Mononuclear cell (primary cell): ENCODE data around the gene TCF12. TPM values are rescaled to one million over a fixed set of nuclear protein-coding genes. Genes with fewer than 3 reads are reported as not detected.
"Not testable (repeated sequence)": the region's sequence is repeated elsewhere in the genome, so short reads cannot be mapped to it uniquely, and the experiment has no call there.

Experiments used
- H3K27me3 ChIP-seq: 2 replicates; pipeline ENCODE4 v1.6.0; 2011; ENCODE audit warnings: low read length, control low read depth; ENCODE audit not compliant: insufficient read depth
- H3K4me1 ChIP-seq: 2 replicates; pipeline ENCODE4 v1.5.1; 2011; ENCODE audit warnings: mild to moderate bottlenecking, low read length, control low read depth; ENCODE audit not compliant: insufficient read depth
- H3K4me3 ChIP-seq: 2 replicates; pipeline ENCODE4 v1.5.1; 2011; ENCODE audit warnings: mild to moderate bottlenecking, low read length, moderate library complexity
- H3K9me3 ChIP-seq: 2 replicates; pipeline ENCODE4 v1.5.1; 2011; ENCODE audit warnings: low read depth, mild to moderate bottlenecking, control low read depth, low read length
- total RNA-seq: library from RNA; depleted of rRNA; stranded (reverse); fragments of >200 nt; gene quantifications from one replicate; pipeline ENCODE4 v1.2.3, GENCODE V29; 2012

Gene TCF12
- total RNA-seq, 1 donor = 45.8 TPM

DNA sequence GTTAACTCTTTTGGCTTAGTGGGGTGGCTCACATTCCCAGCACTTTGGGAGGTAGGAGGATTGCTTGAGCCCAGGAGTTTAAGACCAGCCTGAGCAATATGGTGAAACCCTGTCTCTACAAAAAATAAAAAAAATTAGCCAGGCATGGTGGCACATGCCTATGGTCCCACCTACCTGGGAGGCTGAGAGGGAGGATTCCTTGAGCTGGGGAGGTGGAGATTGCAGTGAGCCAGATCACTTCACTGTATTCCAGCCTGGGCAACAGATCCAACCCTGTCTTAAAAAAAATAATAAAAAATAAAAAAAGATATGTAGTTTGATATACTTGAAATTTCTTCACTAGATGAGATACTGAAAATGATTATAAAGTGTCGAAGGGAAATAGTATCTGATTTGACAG lies 178.8 kb downstream of the TCF12 start:
- Histone ChIP-seq H3K27me3 (no peaks in the 10 kb centered on the region), H3K4me3 (no peak overlapping the region), H3K9me3 (no peaks in the 10 kb centered on the region), H3K4me1 (peaks cover 13% of the 10 kb centered on the region)

DNA sequence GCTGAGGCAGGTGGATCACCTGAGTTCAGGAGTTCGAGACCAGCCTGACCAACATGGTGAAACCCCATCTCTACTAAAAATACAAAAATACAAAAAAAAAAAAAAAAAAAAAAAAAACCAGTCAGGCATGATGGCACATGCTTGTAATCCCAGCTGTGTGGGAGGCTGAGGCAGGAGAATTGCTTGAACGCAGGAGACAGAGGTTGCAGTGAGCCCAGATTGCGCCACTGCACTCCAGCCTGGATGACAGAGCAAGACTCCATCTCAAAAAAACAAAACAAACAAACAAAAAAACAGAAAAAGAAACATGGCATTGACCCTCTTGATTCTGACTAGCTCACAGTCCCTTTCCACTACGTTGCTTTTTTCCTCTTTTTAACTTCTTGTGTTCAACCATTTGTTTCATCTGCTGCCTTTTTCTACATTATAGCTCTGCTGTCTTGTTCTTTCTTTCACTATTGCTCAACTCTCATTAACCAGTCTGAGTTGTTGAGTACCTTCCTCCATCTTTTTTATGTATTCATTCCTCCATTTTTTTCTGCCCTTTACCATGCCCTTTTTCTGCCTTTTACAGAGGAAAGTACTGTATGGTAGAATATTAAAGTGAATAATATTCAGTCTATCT lies 179.6 kb downstream of the TCF12 start:
- H3K9me3 ChIP-seq, H3K27me3 ChIP-seq, H3K4me3 ChIP-seq: not testable (repeated sequence)
- H3K4me1 ChIP-seq = peaks cover 13% of the 10 kb centered on the region

DNA sequence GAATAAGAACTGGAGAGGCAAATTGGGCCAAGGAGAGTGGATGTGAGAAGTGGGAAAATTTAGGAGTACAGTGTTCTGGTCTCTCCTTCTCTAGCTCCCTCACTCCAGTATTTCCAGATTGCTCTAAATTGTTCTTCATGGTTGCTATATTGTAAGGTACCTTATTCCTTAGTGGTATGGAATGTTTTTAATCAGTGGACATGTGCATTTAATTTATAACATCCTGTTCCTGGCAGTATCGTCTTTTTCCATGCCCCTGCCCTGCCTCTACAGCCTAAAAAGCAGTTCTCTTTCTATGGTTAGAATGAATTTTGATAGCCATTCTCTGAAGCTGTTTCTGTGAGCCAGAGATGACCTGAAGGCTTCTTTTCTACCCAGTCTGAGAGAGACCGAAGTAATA lies 180.5 kb downstream of the TCF12 start:
- no peaks in the 10 kb centered on the region for H3K27me3 ChIP-seq
- H3K9me3 ChIP-seq = no peaks in the 10 kb centered on the region
- H3K4me3 ChIP-seq = no peak overlapping the region
- peaks cover 13% of the 10 kb centered on the region for H3K4me1 ChIP-seq

DNA sequence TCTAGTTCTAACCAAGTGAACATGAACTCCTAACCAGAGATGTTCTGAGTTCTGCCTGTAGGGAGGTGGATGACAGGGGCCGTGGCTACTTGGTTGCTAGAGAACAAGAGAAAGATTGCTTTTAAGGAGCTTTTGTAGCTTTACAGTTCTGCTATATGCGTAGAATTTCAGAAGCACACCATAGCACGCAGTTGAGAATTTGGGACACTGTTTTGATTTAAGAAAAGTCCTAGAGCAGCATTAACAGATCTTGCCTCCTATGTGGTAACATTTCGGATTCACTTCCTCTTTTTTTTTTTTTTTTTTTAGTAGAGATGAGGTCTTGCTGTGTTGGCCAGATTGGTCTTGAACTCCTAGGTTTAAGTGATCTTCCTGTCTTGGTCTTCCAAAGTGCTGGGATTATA lies 181.7 kb downstream of the TCF12 start:
- no peak overlapping the region for H3K4me3 ChIP-seq
- H3K4me1 ChIP-seq = peaks cover 13% of the 10 kb centered on the region
- no peaks in the 10 kb centered on the region for H3K27me3 ChIP-seq
- H3K9me3 ChIP-seq = no peaks in the 10 kb centered on the region

DNA sequence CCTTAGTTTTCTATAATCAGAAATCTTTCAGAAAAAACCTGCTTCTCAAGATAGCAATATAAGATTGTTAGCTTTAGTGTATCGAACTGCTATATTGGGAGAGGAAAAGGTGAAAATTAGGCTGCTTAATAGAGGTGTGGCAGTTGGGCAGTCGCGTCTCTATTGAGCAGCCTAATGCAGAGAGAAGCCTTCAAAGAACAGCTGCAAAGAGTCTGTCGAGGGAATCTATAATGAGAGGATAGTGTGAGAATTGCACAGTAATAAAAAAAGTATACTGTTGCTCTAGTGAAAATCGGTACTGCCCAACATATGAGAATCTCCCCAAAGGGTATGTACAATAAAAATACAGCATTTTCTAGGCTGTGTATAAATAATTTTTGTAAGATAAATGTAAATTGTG lies 184.4 kb downstream of the TCF12 start:
- Histone ChIP-seq H3K4me1 (peaks cover 11% of the 10 kb centered on the region), H3K9me3 (no peaks in the 10 kb centered on the region), H3K4me3 (no peak overlapping the region), H3K27me3 (no peaks in the 10 kb centered on the region)

DNA sequence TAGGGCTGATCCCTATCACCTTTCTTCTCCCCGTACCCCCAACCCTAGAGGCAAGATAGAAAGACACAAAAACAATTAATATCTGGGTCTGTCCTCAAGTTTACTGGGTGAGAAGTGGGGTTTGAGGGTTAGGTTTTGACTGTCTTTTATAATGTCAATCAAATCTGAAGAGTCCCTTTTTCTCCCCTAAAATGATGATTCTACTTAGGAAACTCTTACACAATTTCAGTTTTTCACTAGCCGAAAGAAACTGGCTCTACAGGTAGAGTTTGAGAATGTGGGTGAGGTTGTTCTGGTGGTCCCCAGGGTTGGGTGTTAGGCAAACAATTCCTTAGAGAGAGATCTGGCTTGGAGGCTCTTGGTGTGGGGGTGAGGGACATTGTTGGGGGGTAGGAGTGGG lies 189.9 kb downstream of the TCF12 start:
- Histone ChIP-seq H3K27me3 (no peaks in the 10 kb centered on the region), H3K4me1 (no peaks in the 10 kb centered on the region), H3K9me3 (no peaks in the 10 kb centered on the region), H3K4me3 (no peak overlapping the region)

DNA sequence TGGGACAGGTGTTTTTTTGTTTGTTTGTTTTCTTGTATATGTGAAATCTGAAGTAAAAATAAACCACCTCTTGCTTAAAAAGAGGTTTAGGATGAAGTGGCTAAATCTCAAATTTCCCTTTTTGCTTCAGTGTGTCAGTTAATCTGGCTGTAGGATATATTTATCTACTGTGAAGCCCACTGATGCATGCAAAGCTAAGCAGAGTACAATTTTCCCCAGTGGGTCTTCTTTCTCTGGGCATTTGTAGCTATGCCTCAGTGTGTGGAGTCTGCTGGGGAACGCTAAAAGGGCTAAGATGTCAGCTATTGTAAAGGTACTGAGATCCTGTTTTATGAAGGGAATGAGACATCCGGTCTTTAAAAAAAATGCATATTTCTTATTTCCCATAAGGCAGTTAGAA lies 190.6 kb downstream of the TCF12 start:
- Histone ChIP-seq H3K4me3 (no peak overlapping the region), H3K27me3 (no peaks in the 10 kb centered on the region), H3K9me3 (no peaks in the 10 kb centered on the region), H3K4me1 (no peaks in the 10 kb centered on the region)

DNA sequence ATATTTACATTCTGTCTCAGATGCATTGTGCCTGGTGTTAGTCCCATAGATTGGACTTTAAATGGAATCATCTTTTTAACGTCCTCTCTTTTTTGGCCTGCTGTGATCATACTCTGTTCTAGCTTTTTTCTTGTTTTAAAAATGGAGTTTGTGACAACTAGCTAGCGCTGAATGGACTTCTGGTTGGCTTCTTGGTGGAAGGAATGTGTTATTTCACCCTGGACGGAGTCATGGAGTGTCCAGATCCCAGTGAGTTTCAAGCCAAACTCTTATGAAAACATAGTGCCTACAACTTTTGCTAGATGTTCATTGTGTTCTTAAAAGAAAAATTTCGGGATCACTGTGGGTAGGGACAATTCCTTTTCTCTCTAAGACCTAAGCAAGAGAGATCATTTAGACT lies 192.6 kb downstream of the TCF12 start:
- Histone ChIP-seq H3K9me3 (no peaks in the 10 kb centered on the region), H3K27me3 (no peaks in the 10 kb centered on the region)

DNA sequence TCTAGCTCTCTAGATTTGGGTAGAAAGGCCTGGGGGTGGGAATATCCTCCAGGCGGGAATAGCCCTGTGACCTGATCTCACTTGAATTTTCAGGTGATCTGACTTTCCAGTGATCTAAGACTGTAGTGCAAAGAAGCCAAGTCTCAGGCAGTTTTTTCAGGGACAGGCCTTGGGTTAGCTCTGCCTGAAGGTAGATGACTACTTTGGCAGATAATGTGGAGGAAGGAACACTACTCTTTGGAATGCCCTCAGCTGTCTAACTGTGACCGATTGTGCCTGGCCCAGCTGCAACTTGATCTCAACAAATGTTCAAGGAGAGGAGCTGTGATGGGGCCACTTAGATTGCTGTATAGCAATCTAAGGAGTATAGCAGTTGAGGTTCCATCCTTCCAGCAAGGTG lies 193.7 kb downstream of the TCF12 start:
- H3K9me3 ChIP-seq = no peaks in the 10 kb centered on the region
- H3K27me3 ChIP-seq = no peaks in the 10 kb centered on the region
- H3K4me1 ChIP-seq = peaks cover 4% of the 10 kb centered on the region
- H3K4me3 ChIP-seq = no peak overlapping the region

More for the DNA sequence above, 192.6 kb downstream of the TCF12 start:
- Histone ChIP-seq H3K4me3 (no peak overlapping the region), H3K4me1 (peaks cover 4% of the 10 kb centered on the region)

DNA sequence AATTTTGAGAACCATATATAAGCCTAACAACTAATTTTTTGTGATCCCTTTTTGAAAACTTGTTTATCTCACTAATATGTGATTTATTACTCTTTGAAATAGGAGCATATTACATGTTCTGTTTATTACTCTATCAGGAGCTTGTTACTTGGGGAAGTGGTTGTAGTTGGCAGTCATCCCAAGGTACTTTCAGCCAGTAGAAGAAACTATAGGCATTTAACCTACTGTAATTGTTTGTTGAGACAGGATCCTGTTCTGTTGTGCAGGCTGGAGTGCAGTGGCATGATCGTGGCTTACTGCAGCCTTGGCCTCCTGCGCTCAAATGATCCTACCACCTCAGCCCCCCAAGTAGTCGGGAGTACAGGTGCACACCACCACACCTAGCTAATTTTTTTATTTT lies 195.6 kb downstream of the TCF12 start:
- no peak overlapping the region for H3K4me3 ChIP-seq
- peaks cover 4% of the 10 kb centered on the region for H3K4me1 ChIP-seq
- H3K9me3 ChIP-seq = no peaks in the 10 kb centered on the region
- no peaks in the 10 kb centered on the region for H3K27me3 ChIP-seq

DNA sequence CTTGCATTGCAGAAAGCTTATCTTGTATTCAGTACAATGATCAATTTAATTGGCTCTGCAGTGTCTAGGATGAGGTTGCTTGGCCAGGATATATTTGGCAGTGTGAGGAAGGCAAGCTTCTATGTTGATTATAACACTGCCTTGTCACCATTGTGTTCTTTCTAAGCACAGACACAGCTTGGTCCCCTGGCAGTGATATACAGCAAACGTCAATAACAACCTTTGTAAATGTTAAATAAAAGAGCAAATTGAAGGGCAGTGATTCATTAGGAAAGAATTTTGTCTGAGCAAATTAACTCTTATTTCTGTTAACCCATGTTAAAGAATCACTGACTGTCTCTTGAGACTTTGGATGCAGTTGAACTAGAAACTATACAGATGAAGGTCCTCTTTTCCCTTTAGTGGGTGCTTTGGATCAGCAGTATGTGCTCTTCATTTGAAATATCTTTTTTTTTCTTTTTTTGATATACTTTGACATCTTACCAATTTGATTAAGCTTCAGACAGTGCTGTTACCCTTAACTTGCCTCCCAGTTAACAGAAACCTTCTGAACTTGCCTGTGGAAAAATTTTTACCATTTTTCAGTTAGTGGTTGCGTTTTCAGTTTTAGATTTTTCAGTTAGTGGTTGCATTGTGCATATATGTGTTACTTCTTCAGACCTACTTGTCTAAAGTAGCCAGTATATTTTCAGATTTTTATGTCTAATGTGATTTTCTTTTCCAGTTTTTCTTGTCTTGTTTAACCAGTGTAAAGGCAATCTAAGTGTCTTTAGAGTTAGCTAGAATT lies 199.8 kb downstream of the TCF12 start:
- H3K27me3 ChIP-seq = no peaks in the 10 kb centered on the region
- H3K4me3 ChIP-seq = no peak overlapping the region
- H3K4me1 ChIP-seq = peaks cover 4% of the 10 kb centered on the region
- H3K9me3 ChIP-seq = no peaks in the 10 kb centered on the region

DNA sequence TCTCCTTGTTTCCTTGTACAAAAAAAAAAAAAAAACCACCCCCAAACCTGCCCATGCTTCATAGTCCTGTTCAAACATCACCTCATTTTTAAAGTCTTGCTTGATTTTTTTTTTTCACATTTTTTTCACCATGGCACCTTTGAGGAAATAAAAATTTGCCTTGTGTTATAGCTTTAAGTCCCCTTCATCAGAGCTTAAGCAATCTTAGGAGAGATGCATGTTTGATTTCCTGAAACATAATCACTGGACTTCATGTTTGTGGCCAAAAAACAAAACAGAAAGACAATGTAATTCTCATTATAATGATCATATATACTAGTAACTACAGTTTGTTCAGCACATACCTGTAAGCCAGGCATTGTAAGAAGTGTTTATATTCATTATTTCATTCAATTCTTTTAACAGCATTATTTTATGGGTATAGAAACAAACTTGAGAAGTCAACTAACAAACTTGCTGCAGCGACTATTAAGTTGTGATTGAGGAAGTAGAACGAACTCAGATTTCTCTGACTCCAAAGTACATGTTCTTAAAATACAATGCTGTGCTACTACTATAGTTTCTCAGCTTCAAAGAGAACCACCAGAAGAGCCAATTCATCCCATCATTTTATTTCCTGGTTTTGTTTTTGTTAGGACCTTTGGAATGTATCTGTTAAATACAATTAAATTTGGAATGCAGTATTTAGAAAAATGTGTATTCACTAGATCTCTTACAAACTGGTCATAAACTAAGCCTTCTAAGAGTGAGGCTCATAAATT lies 203.8 kb downstream of the TCF12 start:
- no peaks in the 10 kb centered on the region for H3K9me3 ChIP-seq
- no peaks in the 10 kb centered on the region for H3K27me3 ChIP-seq
- no peak overlapping the region for H3K4me3 ChIP-seq
- H3K4me1 ChIP-seq = no peaks in the 10 kb centered on the region

DNA sequence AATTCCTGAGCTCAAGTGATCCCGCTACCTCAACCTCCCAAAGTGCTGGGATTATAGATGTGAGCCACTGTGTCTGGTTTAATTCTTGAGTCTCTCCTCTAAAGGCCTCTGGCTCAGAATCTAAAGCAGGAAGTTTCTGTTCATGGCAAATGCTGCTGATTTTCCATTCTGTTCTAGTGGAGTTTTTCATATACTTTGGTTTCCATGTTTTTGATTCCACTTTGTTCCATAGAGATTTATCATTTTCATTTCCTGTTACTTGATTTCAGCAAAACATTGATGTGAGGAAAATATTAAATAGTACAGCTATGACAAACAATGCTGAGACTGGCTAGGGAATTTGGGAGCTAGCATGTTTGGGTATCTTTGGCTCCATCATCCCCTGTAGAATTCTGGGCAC lies 205.6 kb downstream of the TCF12 start:
- Histone ChIP-seq H3K9me3 (no peaks in the 10 kb centered on the region), H3K4me1 (no peaks in the 10 kb centered on the region)

DNA sequence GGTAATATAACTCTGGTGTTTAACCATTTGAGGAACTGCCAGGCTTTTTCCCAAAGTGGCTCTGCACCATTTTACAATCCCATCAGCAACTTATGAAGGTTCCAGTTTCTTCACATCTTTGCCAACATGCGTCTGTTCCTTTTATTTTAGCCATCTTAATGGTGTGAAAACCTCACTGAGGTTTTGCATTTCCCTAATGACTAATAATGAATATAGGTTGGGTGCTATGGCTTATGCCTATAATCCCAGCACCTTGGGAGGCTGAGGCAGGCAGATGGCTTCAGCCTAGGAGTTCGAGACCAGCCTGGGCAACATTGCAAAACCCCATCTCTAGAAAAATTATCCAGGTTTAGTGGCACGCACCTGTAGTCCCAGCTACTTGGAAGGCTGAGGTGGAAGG lies 210.6 kb downstream of the TCF12 start:
- no peaks in the 10 kb centered on the region for H3K4me1 ChIP-seq
- no peak overlapping the region for H3K4me3 ChIP-seq
- H3K27me3 ChIP-seq = no peaks in the 10 kb centered on the region
- no peaks in the 10 kb centered on the region for H3K9me3 ChIP-seq

More for the DNA sequence above, 205.6 kb downstream of the TCF12 start:
- Histone ChIP-seq H3K4me3 (no peak overlapping the region), H3K27me3 (no peaks in the 10 kb centered on the region)

DNA sequence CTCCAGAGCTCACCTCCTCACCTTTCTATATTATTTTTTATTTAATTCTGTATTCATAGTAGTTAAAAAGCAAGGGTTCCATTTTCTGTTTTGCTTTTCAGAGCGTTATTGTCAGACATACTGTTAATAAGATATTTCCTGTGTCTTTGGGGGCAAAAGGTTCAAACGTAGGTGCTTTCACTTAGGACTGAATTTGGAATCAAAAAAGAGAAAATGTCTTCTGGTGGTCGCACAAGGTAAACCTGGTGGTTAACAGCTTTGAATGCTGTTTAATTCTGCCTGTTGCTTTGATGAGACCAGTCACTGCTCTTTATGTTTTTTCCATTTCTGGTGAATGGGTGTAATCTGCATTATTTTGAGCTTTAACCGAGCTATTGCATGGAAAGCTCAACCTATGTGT lies 212.5 kb downstream of the TCF12 start:
- peaks cover 5% of the 10 kb centered on the region for H3K4me1 ChIP-seq
- no peaks in the 10 kb centered on the region for H3K27me3 ChIP-seq
- H3K4me3 ChIP-seq = no peak overlapping the region
- no peaks in the 10 kb centered on the region for H3K9me3 ChIP-seq
